ENCODE data around the gene ZMYM2. TPM values are rescaled to one million over a fixed set of nuclear protein-coding genes. Genes with fewer than 3 reads are reported as not detected.

Gene ZMYM2
- total and polyA plus RNA-seq, 10 of the 15 experiments (the other 5 are each of a cell fraction or from before 2014, with no cell fraction given), result 9.5 to 60.4 (median 34.6) TPM

DNA sequence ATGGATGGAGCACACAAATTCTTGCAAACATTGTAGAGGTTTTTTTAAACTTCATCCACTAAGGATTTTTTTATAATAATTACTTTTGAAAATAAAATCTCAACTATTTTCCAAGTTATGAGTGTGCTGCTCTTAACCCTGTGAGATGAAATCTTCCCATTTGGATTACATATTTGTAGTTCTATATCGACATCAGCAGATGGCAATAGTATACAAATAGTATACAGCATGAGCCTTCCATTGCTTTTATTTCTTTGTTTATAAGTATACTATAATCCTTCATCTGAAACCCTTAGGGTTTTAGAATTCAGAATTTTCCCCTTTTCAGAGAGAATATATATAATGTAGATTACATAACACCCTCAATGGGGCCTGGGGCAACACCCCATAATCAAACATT is 131.8 kb downstream of the ZMYM2 start:
- H3K4me3 ChIP-seq, result no peak overlapping the region
- no peak for ATAC-seq
- in situ Hi-C loops (cut with MboI), result no loop called here
- TF ChIP-seq HDAC6 (IDR thresholded peaks at IDR 0.05; ENCODE audit: unreplicated experiment), result no peak
- TF ChIP-seq MEF2B (IDR thresholded peaks at IDR 0.05; ENCODE audit: partially characterized antibody, poor library complexity, severe bottlenecking), result no peak
- no peak for TF ChIP-seq HDGF (IDR thresholded peaks at IDR 0.05)
- no peak for TF ChIP-seq EZH2 (IDR thresholded peaks at IDR 0.05; ENCODE audit: borderline replicate concordance, control insufficient read depth, low read depth, low read length)
- TF ChIP-seq, protein P1, sequence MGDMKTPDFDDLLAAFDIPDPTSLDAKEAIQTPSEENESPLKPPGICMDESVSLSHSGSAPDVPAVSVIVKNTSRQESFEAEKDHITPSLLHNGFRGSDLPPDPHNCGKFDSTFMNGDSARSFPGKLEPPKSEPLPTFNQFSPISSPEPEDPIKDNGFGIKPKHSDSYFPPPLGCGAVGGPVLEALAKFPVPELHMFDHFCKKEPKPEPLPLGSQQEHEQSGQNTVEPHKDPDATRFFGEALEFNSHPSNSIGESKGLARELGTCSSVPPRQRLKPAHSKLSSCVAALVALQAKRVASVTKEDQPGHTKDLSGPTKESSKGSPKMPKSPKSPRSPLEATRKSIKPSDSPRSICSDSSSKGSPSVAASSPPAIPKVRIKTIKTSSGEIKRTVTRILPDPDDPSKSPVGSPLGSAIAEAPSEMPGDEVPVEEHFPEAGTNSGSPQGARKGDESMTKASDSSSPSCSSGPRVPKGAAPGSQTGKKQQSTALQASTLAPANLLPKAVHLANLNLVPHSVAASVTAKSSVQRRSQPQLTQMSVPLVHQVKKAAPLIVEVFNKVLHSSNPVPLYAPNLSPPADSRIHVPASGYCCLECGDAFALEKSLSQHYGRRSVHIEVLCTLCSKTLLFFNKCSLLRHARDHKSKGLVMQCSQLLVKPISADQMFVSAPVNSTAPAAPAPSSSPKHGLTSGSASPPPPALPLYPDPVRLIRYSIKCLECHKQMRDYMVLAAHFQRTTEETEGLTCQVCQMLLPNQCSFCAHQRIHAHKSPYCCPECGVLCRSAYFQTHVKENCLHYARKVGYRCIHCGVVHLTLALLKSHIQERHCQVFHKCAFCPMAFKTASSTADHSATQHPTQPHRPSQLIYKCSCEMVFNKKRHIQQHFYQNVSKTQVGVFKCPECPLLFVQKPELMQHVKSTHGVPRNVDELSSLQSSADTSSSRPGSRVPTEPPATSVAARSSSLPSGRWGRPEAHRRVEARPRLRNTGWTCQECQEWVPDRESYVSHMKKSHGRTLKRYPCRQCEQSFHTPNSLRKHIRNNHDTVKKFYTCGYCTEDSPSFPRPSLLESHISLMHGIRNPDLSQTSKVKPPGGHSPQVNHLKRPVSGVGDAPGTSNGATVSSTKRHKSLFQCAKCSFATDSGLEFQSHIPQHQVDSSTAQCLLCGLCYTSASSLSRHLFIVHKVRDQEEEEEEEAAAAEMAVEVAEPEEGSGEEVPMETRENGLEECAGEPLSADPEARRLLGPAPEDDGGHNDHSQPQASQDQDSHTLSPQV (IDR thresholded peaks at IDR 0.05), result no peak
- TF ChIP-seq ETV6 (conservative IDR thresholded peaks at IDR 0.05 in 1 of 2, IDR thresholded peaks at IDR 0.05 in 1 of 2; ENCODE audit: borderline replicate concordance in 1 of 2, low read depth in 1 of 2), result no peak
- TF ChIP-seq BMI1 (IDR thresholded peaks at IDR 0.05; ENCODE audit: borderline replicate concordance), result no peak
- TF ChIP-seq ZNF384 (IDR thresholded peaks at IDR 0.05; ENCODE audit: borderline replicate concordance, low read depth, low read length), result no peak
- TF ChIP-seq MYC (IDR thresholded peaks at IDR 0.05; ENCODE audit: insufficient read depth, insufficient read length, insufficient replicate concordance, low read length, severe bottlenecking), result no peak
- POLR2A ChIA-PET, result no interaction called here
- BruUV-seq (replicated peaks), result no TSS peak
- WGBS (ENCODE audit: insufficient coverage, insufficient replicate concordance, low lambda C conversion rate, missing lambda C conversion rate), result 47% methylated on average over 1 of the region's 1 CpG
- H3K4me2 ChIP-seq (ENCODE audit: control insufficient read depth, insufficient read depth), result no peak overlapping the region
- no peak overlapping the region for H3K9ac ChIP-seq (ENCODE audit: control insufficient read depth, insufficient read depth, low read length)
- SMC1A ChIA-PET (ENCODE audit: uncharacterized antibody, unreplicated experiment), result no interaction called here
- RAD21 ChIA-PET (ENCODE audit: unreplicated experiment), result no interaction called here
- no peak overlapping the region for H3K27ac ChIP-seq (ENCODE audit: control insufficient read depth, insufficient read depth)
- FAIRE-seq, result no peak
- H3K79me2 ChIP-seq (ENCODE audit: control insufficient read depth, insufficient read depth, low read length), result no peaks in the 10 kb centered on the region
- H3K36me3 ChIP-seq (ENCODE audit: control insufficient read depth in 2 of 2, insufficient read depth in 2 of 2, low read length in 1 of 2), result 0 out of 4 replicates have a peak, but pooled peaks cover 0 to 5% of the 10 kb centered on the region in 2 experiments
- H3K27me3 ChIP-seq (replicated peaks in 1 of 2; ENCODE audit: control insufficient read depth in 2 of 2, insufficient read depth in 2 of 2, low read length in 1 of 2), result no peaks in the 10 kb centered on the region
- no peaks in the 10 kb centered on the region for H4K20me1 ChIP-seq (ENCODE audit: control insufficient read depth, insufficient read depth)
- CTCF ChIA-PET, result interaction anchor here (1.3 kb wide), 1 partner anchor 74 kb away, joined by 3 read pairs; no protein-coding TSS in a partner anchor
- intact Hi-C loops (cut with micrococcal nuclease; ENCODE audit: unreplicated experiment), result loop anchor here (5.0 kb wide), 1 partner anchor 72 kb away; the partner anchor contains the start of gene GJA3
- H3K9me3 ChIP-seq (replicated peaks; ENCODE audit: control insufficient read depth, insufficient read depth, low read length), result no peaks in the 10 kb centered on the region
- H3K4me1 ChIP-seq (ENCODE audit: control insufficient read depth, insufficient read depth, low read length), result no peaks in the 10 kb centered on the region
- no peak for DNase-seq (ENCODE audit: low read depth, low spot score)
- H2AFZ ChIP-seq (ENCODE audit: control insufficient read depth, low read depth, low read length), result no peak overlapping the region
